Ovary (tissue), 3 donors: ENCODE results near the gene MITF.

Experiments
- CTCF ChIP-seq, 3 donors: fragments of 450-650 bp in 2 of 3; fragments of 200-600 bp in 1 of 3; IDR thresholded peaks; one replicate each; pipeline versions ENCODE4 v1.5.1 to v1.8.0; 2016 to 2022; ENCODE audit warnings: antibody characterized with exemption in 3 of 3, mild to moderate bottlenecking in 1 of 3
- EP300 ChIP-seq: sonication (generic); formaldehyde crosslinking; IDR thresholded peaks from one replicate; pipeline ENCODE4 v1.6.1; 2017; ENCODE audit warnings: antibody characterized with exemption
- POLR2A ChIP-seq: fragments of 450-650 bp; IDR thresholded peaks from one replicate; pipeline ENCODE4 v1.6.1; 2017; ENCODE audit warnings: antibody characterized with exemption, mild to moderate bottlenecking, moderate library complexity
- donor health status: DM: no; HTN: no; CAD: no.

GRCh38 chr3:69735893-69736292 is 3.4 kb upstream of the MITF start:
- TF ChIP-seq POLR2A (no peak), CTCF (IDR thresholded peaks at IDR 0.05) (no peak), EP300 (no peak)
